ENCODE results near the gene RECQL5.

RECQL5 gene

DNA sequence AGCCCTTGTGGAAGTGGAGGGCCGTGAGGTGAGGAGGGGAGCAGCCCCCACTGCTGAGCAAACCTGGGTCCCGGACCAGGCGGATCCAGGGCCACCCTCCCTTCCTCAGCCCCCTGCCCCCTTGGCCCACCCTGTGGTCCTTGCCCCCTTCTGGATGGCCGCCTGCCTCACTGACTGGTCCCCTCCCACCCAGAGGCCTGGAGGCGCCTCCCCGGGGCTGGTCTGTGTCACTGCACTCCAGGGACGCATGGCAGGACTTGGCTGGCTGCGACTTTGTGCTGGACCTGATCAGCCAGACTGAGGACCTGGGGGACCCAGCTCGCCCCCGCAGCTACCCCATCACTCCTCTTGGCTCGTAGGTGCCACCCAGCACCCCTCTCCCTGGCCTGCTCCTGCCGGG is 52.9 kb downstream of the RECQL5 start:
- Histone ChIP-seq H3K9ac (ENCODE audit: low read depth, low read length) (no peak overlapping the region), H3K4me1 (ENCODE audit: insufficient read depth, low read length) (no peaks in the 10 kb centered on the region), H3K27ac (ENCODE audit: low read length) (no peak overlapping the region), H2AFZ (ENCODE audit: low read depth, low read length) (no peak overlapping the region), H3K79me2 (ENCODE audit: insufficient read depth, low read length) (no peaks in the 10 kb centered on the region), H3K27me3 (ENCODE audit: insufficient read depth, low read length, poor library complexity) (no peaks in the 10 kb centered on the region), H3K4me3 (ENCODE audit: low read depth in 1 of 2, low read length in 2 of 2) (no peak overlapping the region), H4K20me1 (ENCODE audit: insufficient read depth, low read length) (no peaks in the 10 kb centered on the region), H3K36me3 (ENCODE audit: insufficient read depth, low read length) (no peaks in the 10 kb centered on the region), H3K4me2 (ENCODE audit: insufficient read depth, low read length) (no peak overlapping the region), H3K9me3 (ENCODE audit: insufficient read depth, low read length, severe bottlenecking) (no peaks in the 10 kb centered on the region)
- no peak for DNase-seq
- no peak for ATAC-seq (ENCODE audit: insufficient read depth, low read depth)
- TF ChIP-seq CTCF (IDR thresholded peaks at IDR 0.05; ENCODE audit: borderline replicate concordance, extremely low read depth, low read length, poor library complexity, severe bottlenecking), result peak; percentile 6
- no peak for TF ChIP-seq EZH2 (IDR thresholded peaks at IDR 0.05; ENCODE audit: borderline replicate concordance, low read depth, low read length, severe bottlenecking)

GRCh38 chr17:75612906-75613626 is 53.9 kb downstream of the RECQL5 start:
- no peaks in the 10 kb centered on the region for H3K27me3 ChIP-seq (ENCODE audit: insufficient read depth, low read length, poor library complexity)
- no peak overlapping the region for H3K4me3 ChIP-seq (ENCODE audit: low read depth in 1 of 2, low read length in 2 of 2)
- H3K9ac ChIP-seq (ENCODE audit: low read depth, low read length), result no peak overlapping the region
- TF ChIP-seq CTCF (IDR thresholded peaks at IDR 0.05; ENCODE audit: borderline replicate concordance, extremely low read depth, low read length, poor library complexity, severe bottlenecking) (no peak), EZH2 (IDR thresholded peaks at IDR 0.05; ENCODE audit: borderline replicate concordance, low read depth, low read length, severe bottlenecking) (no peak)
- H3K79me2 ChIP-seq (ENCODE audit: insufficient read depth, low read length), result no peaks in the 10 kb centered on the region
- H3K4me2 ChIP-seq (ENCODE audit: insufficient read depth, low read length), result no peak overlapping the region
- no peaks in the 10 kb centered on the region for H3K4me1 ChIP-seq (ENCODE audit: insufficient read depth, low read length)
- no peak overlapping the region for H3K27ac ChIP-seq (ENCODE audit: low read length)
- DNase-seq (no peak), ATAC-seq (ENCODE audit: insufficient read depth, low read depth) (no peak)
- no peaks in the 10 kb centered on the region for H4K20me1 ChIP-seq (ENCODE audit: insufficient read depth, low read length)
- H3K36me3 ChIP-seq (ENCODE audit: insufficient read depth, low read length), result no peaks in the 10 kb centered on the region
- H2AFZ ChIP-seq (ENCODE audit: low read depth, low read length), result no peak overlapping the region
- no peaks in the 10 kb centered on the region for H3K9me3 ChIP-seq (ENCODE audit: insufficient read depth, low read length, severe bottlenecking)

DNA sequence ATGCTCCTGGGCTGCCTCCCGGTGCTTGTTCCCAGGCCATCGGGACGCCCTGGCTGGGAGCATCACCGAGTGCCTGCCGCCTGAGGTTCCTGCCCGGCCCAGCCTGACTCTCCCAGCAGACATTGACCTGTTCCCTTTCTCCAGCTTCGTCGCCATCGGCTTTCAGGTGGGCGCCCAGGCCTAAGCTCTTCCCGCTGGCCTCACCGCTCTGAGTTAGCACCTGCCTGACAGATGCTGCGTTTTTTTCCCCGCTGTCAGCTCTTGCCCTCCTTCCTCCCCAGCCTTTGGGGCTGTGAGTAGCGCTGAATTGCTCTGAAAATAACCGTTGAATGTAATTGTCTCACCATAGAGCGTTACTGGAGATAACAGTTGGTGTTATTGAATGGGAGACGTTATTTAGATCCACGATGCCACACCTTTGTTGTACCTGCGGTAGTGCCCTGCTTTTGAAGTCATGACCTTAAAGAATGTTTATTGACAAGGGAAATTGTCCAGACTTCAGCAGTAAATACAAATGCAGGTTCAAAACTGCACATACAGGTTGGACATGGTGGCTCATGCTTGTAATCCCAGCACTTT is 55.0 kb downstream of the RECQL5 start:
- Histone ChIP-seq H3K4me2 (ENCODE audit: insufficient read depth, low read length) (no peak overlapping the region), H3K4me3 (ENCODE audit: low read depth in 1 of 2, low read length in 2 of 2) (no peak overlapping the region), H3K79me2 (ENCODE audit: insufficient read depth, low read length) (no peaks in the 10 kb centered on the region), H3K9ac (ENCODE audit: low read depth, low read length) (no peak overlapping the region), H3K9me3 (ENCODE audit: insufficient read depth, low read length, severe bottlenecking) (no peaks in the 10 kb centered on the region), H3K27me3 (ENCODE audit: insufficient read depth, low read length, poor library complexity) (no peaks in the 10 kb centered on the region), H2AFZ (ENCODE audit: low read depth, low read length) (no peak overlapping the region), H3K4me1 (ENCODE audit: insufficient read depth, low read length) (no peaks in the 10 kb centered on the region), H3K36me3 (ENCODE audit: insufficient read depth, low read length) (no peaks in the 10 kb centered on the region), H3K27ac (ENCODE audit: low read length) (no peak overlapping the region), H4K20me1 (ENCODE audit: insufficient read depth, low read length) (no peaks in the 10 kb centered on the region)
- no peak for ATAC-seq (ENCODE audit: insufficient read depth, low read depth)
- no peak for DNase-seq
- TF ChIP-seq CTCF (IDR thresholded peaks at IDR 0.05; ENCODE audit: borderline replicate concordance, extremely low read depth, low read length, poor library complexity, severe bottlenecking) (no peak), EZH2 (IDR thresholded peaks at IDR 0.05; ENCODE audit: borderline replicate concordance, low read depth, low read length, severe bottlenecking) (no peak)
